Upper lobe of right lung (tissue), 1 donor: ENCODE results near the gene TEX10. TPM values are rescaled to one million over a fixed set of nuclear protein-coding genes. Genes with fewer than 3 reads are reported as not detected.

Experiments used
- ATAC-seq: fragments of 200-7000 bp; cut with Tn5 transposase; one replicate; pipeline ENCODE4 v1.9.1; 2020; ENCODE audit warnings: mild to moderate bottlenecking, moderate library complexity
- DNase-seq: peaks from one replicate; pipeline ENCODE4 v3.0.0-alpha.2; 2020
- H3K27ac ChIP-seq: fragments of 200-600 bp; one replicate; pipeline ENCODE4 v1.8.0; 2022
- H3K27me3 ChIP-seq: fragments of 200-600 bp; one replicate; pipeline ENCODE4 v1.8.0; 2022; ENCODE audit warnings: mild to moderate bottlenecking
- H3K36me3 ChIP-seq: fragments of 200-600 bp; one replicate; pipeline ENCODE4 v1.8.0; 2022
- H3K4me1 ChIP-seq: fragments of 200-600 bp; one replicate; pipeline ENCODE4 v1.8.0; 2022
- H3K4me3 ChIP-seq: fragments of 200-600 bp; one replicate; pipeline ENCODE4 v1.8.0; 2022; ENCODE audit warnings: mild to moderate bottlenecking
- H3K9me3 ChIP-seq: fragments of 200-600 bp; one replicate; pipeline ENCODE4 v1.8.0; 2022
- CTCF ChIP-seq: fragments of 200-600 bp; IDR thresholded peaks from one replicate; pipeline ENCODE4 v1.8.0; 2022; ENCODE audit warnings: antibody characterized with exemption
- intact Hi-C: fragments of 100-400 bp; cut with DNase I; formaldehyde crosslinking; loops from one replicate; pipeline ENCODE4 v1.11.0; 2022
- total RNA-seq: library from RNA; stranded (reverse); fragmentation: NEBNext Ultra II Directional; extraction: Animal tissue kit (Norgen Biotek cat#: 25700); gene quantifications from one replicate; pipeline ENCODE4 v1.2.1, GENCODE V29; 2021
- donor health status: DM: no; HTN: yes; CAD: no; lungs with severe emphysema.

Gene TEX10
- total RNA-seq, 1 donor from 2014 or later: 13.0 TPM

GRCh38 chr9:100277166-100277979 is 75.4 kb downstream of the TEX10 start:
- Histone ChIP-seq H3K4me1 (no peaks in the 10 kb centered on the region), H3K9me3 (no peaks in the 10 kb centered on the region), H3K27me3 (no peaks in the 10 kb centered on the region), H3K36me3 (peaks cover 42% of the 10 kb centered on the region), H3K4me3 (no peak overlapping the region), H3K27ac (no peak overlapping the region)
- TF ChIP-seq CTCF: no peak
- no peak for DNase-seq
- ATAC-seq: no peak
- intact Hi-C loops: no loop called here

DNA sequence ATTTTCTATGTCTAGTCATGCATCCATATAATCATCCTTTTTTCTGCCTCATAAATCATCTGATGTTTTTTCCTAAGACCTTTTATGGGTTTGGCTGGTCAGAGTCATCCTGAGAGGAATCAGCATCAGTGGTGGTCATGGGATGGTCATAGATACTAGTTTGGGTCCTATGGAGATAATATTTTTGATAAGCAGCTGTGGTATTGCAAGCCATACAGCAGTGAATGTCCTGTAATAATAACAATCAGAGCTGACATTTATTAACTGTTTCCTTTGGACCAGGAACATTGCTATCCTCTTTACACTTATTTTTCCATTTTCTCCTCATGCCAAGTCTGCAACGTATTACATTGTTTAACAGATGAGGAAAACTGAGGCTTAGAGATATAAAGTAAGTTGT is 83.1 kb downstream of the TEX10 start:
- intact Hi-C loops: no loop called here
- DNase-seq: no peak
- Histone ChIP-seq H3K36me3 (peaks cover 32% of the 10 kb centered on the region), H3K4me1 (no peaks in the 10 kb centered on the region), H3K27me3 (no peaks in the 10 kb centered on the region), H3K4me3 (no peak overlapping the region), H3K9me3 (no peaks in the 10 kb centered on the region), H3K27ac (no peak overlapping the region)
- ATAC-seq: no peak
- no peak for TF ChIP-seq CTCF

DNA sequence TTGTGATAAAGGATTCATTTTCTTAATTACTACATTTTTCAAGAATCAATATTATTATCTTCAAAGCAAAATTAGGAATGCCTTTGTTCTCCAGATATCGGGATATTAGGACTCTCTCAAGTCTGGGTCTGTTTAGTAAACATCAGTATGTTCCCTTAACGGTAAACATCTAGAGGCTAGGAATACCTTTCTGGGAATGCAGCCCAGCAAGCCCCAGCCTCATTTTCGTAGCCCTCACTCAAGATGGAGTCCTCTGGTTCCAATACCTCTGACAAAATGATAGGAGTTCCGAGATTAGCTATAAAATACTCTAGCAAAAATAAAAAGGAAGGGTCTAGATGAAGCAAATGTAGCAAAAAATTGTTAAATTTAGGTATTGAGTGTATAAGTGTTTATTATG is 84.5 kb downstream of the TEX10 start:
- Histone ChIP-seq H3K27me3 (no peaks in the 10 kb centered on the region), H3K4me3 (no peak overlapping the region), H3K4me1 (no peaks in the 10 kb centered on the region), H3K27ac (no peak overlapping the region), H3K36me3 (peaks cover 27% of the 10 kb centered on the region), H3K9me3 (no peaks in the 10 kb centered on the region)
- no peak for TF ChIP-seq CTCF
- DNase-seq (no peak), ATAC-seq (no peak)
- intact Hi-C loops: no loop called here

DNA sequence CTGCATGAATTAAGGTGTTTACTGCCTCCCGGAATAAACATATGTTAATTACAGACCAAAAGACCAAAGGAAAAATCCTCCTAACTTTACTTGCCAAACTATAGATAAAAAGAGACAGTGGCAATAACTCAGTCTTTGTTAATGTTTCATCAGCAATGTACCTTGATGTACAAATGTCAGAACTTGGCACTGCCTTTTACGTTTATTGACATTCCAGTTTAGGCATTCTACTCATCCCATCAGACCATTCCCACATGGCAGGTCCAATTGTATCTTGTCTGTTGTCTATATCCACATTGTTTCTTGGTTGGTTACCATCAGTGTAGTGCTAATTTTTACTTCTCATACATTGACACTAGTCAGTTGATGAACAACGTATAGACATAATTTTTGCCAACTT is 85.5 kb downstream of the TEX10 start:
- H3K4me1 ChIP-seq: no peaks in the 10 kb centered on the region
- no peak for TF ChIP-seq CTCF
- intact Hi-C loops: no loop called here
- no peak for DNase-seq
- H3K4me3 ChIP-seq: no peak overlapping the region
- no peak for ATAC-seq
- H3K36me3 ChIP-seq: peaks cover 20% of the 10 kb centered on the region
- H3K9me3 ChIP-seq: no peaks in the 10 kb centered on the region
- no peaks in the 10 kb centered on the region for H3K27me3 ChIP-seq
- no peak overlapping the region for H3K27ac ChIP-seq

Other genes with a start within 250 kb of the TEX10 start
- 18.1 TPM for gene MSANTD3, start 74.2 kb upstream of the TEX10 start, total RNA-seq
- 0.64 TPM for gene TMEFF1, start 120.2 kb upstream of the TEX10 start, total RNA-seq
- gene CAVIN4, start 225.1 kb upstream of the TEX10 start, total RNA-seq: 1.3 TPM